CD4-positive, alpha-beta T cell treated with Interleukin-1 beta for 1 hour (primary cell): ENCODE data around the gene MN1.

ENCODE experiments used
- DNase-seq, 2 donors: peaks; one replicate each; pipeline ENCODE4 v3.0.0-alpha.2; 2020 to 2022

The MN1 gene

DNA sequence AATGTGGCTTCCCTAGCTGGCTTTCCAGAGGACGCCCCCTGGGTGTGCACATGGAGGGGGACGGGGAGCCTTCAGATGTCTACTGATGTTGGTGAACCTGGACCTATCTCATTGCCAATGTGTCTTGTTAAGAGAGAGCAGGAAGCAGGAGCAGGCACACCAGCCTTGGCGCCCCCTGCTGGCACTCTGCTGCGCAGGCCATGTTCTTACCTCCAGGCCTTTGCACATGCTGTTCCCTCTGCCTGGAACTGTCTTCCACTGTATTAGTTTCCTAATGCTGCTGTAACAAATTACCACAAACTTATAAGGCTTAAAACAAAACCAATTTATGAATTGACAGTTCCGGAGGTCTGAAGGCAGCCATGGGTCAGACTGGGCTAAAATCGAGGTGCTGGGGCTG is 23.6 kb upstream of the MN1 start:
- DNase-seq = no peak

DNA sequence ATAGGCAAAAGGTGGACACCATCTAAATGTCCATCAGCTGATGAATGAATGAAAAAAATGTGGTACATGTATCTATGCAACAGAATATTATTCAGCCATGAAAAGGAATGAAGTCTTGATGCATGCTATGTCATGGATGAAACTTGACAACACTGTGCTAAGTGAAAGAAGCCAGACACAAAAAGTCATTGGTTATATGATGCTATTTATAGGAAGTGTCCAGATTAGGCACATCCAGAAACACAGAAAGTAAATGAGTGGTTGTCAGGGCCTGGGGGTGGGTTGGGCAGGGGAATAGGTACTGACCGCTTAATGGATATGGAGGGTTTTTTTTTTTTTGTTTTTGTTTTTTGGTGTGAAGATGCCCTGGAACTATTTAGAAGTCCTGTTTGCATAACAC is 21.7 kb upstream of the MN1 start:
- no peak for DNase-seq

- no peak for DNase-seq
These were observed 19.6 kb upstream of the MN1 start for GRCh38 chr22:27820896-27821866.

GRCh38 chr22:27816552-27816951 is 15.0 kb upstream of the MN1 start:
- DNase-seq = no peak

DNA sequence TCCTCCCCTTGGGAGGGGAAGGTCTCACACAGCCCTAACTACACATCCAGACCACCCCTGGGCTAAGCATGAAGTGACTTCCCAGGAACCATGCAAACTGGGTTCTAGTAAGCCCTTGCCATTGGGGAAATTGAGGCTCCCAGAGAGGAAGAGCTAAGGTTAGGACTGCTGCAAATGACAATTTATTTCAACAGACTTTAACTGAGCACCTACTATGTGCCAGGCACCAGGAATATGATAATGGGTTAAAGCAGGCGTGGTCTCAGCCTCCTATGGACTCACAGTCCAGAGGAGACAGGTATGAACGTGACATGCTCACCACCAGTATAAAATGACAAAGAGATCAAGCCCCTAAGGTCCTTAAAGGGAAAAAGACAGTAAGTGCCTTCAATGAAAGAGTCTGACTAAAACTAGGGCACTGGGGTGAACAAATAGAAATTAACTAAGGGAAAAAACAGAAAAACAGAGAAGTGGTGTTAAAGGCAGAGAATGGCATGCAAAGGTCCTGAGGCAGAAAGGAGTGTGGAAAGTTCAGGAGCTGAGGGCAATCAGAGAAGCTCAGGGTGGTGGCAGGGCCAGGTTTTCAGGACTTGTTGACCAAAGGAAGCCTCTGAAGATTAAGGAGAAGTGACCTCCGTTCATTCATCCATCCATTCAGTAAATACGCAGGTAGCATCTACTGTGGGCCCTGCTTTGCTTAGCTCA is 14.4 kb upstream of the MN1 start:
- DNase-seq = no peak

- DNase-seq = no peak
These were observed 13.4 kb upstream of the MN1 start for GRCh38 chr22:27814993-27815392.

DNA sequence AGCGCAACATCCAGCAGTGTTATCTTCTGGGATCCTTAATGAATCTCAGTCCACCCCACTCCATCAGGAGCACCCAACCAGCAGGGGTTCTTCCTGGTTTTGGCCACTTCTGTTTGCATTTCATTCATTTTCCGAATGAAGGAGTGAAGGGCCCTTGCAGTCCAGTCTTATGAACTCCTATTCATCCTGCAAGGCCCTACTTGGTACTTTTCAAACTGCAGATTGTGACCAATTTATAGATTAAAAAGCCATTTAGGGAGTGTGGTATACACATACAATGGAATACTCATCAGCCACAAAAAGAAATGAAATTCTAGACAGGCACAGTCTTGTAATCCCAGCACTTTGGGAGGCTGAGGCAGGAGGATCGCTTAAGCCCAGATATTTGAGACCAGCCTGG is 10.2 kb upstream of the MN1 start:
- DNase-seq = no peak

DNA sequence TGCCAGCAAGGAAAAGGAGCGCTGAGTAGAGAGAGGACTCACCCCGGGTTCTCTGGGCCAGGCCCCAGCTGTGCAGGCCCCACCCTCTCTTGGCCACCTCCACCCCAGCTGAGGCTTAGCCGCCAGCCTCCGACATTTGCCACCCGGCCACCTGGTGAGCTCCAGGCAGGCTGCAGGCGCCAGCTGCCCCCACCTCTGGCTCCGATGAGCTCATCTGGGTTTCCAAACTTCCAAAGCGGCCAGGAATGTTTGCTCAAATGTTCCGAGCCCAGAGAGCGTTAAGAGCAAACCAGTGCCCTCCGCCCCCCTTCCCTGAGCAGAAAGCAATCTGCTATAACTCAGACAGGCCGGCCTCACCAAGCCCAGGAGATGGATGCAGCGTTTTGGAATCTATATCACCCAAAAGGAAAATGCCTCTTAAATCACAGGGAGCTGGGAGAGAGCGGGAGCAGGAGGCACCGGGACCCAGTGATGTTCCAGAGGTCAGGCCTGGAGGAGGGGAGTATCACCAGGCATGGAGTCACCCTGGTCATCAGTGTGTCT is 9.1 kb upstream of the MN1 start:
- DNase-seq = no peak

GRCh38 chr22:27809700-27810608 is 8.4 kb upstream of the MN1 start:
- no peak for DNase-seq

DNA sequence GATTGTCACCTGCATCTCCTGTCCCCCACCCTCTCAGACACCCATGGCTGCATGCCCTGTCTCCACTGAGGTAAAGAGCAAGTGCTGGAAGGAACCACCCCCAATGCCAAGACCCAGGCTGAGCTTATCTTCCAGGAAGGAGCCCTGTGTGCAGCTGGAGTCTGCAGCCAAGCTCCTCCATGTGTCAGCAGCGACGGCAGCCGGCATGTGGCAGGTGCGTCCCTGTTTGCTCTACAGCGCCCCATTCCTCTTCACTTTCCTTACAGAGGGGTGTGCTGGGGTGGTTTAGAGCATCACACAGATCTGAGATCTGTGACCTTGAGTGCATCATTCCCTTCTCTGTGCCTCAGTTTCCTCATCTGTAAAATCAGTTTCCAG is 7.7 kb upstream of the MN1 start:
- DNase-seq = no peak

DNA sequence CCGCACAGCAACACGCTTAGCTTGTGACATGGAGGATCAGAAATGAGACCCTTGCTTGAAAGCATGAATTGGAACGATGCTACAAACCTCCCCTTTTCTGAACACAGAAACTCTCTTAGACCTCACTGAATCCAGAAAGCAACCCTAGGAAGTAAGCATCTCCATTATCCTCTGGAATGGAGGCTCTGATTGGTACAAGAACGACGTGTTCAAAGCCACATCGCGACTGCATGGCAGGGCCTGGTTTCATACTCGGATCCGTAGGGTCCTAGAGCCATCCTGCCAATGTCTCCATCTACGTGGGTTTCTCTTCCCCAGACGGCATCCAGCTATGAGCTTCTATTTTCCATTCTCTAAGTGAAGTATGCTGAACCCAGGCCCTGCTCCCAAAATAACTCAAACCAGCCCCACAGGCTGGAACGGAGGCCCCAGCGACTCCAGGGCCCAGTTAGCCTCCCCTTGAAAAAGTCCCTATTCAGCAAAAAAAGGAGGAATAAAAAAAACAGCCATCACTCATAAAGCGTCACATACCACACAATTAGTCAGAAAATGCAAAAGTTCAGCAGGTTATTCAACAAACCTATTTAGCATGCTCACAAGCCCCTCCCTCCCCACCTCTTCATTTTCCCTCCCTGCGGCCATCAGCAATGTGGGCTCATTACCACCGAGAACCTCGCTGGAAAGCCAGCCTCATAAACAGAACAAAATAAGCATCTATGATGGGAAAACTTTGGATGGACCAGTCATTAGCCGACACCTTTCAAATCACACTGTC is 7.1 kb upstream of the MN1 start:
- no peak for DNase-seq

DNA sequence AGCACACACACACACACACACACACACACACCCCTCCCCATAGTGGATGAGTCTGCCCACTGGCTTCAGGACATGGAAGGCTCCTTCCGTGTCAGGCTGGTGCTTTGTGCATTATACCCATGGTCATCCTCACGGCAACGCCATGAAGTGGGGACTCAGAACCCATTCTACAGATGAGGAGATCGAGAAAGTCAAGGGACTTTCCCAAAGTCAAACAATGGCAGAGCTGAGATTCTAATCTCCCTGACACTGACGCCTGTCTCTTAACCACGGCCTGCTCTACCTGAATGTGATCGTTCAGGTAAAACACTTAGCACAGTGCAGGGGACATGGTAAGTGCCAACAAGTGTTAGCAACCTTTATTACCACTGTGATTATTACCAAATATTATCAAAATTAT is 4.3 kb upstream of the MN1 start:
- no peak for DNase-seq

DNA sequence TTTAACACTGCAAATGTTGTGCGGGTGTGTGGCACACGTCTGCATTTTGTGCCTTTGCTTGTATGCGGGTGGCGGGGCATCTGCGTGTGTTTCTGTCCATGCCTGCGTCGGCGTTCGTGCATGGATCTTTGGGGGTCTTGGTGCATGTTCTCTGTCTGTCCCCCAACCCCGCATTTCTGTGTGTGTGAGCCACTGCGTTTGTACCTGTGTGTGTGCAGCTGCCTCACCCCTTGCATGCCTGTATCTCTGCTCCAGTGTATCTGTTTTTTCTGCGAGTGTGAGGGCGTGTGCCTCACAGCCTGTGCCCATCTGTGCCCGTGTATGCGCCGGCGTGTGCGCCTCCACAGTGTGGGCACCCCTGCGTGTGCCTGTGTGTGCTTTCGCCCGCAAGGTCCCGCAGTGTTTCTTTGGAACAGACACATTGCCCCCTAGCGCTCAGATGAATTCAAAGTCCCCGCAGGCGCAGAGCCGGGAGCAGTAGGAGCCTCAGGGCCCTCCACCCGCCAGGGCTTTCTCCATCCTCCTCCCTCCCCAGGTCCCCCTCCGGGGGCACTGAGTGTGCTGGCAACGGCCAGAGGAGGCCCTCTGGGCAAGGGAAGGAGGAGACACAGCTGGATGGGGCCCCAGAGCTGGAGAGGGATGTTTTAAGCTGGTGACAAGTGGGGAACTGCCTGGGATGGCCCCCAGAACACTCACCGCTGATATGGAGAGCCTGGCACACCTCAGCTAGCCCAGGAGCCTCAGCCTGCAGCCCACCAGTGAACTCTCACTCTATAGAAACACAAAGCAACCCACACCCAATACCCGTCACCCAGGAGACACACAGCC is 3.1 kb upstream of the MN1 start:
- peak; percentile 53 to 54 for DNase-seq

GRCh38 chr22:27803841-27804415 is 2.4 kb upstream of the MN1 start:
- DNase-seq = no peak

- DNase-seq = peak in 1 of 2 donors; percentile 32
These were observed 954 bp upstream of the MN1 start for GRCh38 chr22:27802346-27803073.

- DNase-seq = peak; percentile 11 to 29
These were observed 347 bp downstream of the MN1 start for GRCh38 chr22:27801202-27801615.

DNA sequence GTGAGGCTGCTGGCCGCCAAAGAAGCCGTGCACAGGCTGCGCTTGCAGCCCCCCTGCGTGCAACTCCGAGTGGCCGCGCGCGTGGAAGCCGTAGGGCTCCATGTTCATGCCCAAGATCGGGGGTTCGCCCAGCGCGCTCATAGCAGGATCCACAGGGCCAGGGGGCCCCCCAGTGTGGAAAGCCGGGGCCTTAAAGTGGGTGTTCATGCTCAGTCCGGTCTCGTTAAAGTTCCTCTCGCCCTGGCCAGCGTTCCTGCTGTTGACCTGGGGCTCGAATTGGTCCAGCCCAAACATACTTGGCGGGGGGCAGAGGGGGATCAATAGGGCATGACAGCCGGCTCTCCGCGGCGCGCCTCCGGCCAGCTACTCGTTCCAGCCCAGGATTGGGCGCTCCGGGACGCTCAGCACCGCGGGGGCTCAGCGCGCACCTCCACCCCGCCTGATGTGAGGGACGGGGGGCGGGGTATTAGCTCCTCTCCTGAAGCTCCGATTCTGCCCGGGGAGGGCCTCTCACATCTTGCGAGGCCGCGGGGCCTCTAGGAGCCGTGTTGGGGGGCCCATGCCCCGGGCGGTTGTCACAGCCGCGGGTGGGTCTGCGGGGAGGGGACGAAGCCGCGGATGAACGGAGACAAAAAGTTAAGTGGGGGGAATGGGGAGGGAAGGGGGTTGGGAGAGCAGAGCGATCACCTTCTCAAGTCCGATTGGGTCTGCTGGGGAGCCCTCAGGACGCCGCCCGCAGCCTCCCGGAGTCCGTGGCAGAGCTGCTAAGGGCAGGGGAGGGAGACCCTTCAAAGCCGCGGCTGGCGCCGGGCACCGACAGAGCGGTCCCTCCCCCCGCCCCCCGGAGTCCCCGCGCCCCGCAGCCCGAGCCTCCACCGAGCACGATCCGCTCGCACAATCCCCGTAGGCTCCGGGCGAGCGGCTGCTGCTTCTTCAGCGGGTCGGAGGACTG is 1.0 kb downstream of the MN1 start:
- no peak for DNase-seq

- no peak for DNase-seq
These were observed 1.7 kb downstream of the MN1 start for GRCh38 chr22:27799827-27800249.
